Glutamatergic neuron (in vitro differentiated cells): ENCODE measurements around the gene FN1. TPM values are rescaled to one million over a fixed set of nuclear protein-coding genes. Genes with fewer than 3 reads are reported as not detected.

Experiments
- DNase-seq: peaks from one replicate; pipeline ENCODE4 v3.0.0; 2022
- H3K27ac Mint-ChIP-seq: one replicate; pipeline ENCODE4 v1.8.0; 2020; ENCODE audit warnings: mild to moderate bottlenecking, mixed read lengths, inconsistent platforms; ENCODE audit not compliant: unreplicated experiment
- H3K27me3 Mint-ChIP-seq: one replicate; pipeline ENCODE4 v1.8.0; 2020; ENCODE audit warnings: mild to moderate bottlenecking, moderate library complexity, mixed read lengths, inconsistent platforms; ENCODE audit not compliant: unreplicated experiment
- H3K36me3 Mint-ChIP-seq: one replicate; pipeline ENCODE4 v1.8.0; 2020; ENCODE audit warnings: mild to moderate bottlenecking, mixed read lengths, inconsistent platforms; ENCODE audit not compliant: unreplicated experiment
- H3K4me1 Mint-ChIP-seq: one replicate; pipeline ENCODE4 v1.8.0; 2020; ENCODE audit warnings: mild to moderate bottlenecking, low read depth, mixed read lengths, inconsistent platforms; ENCODE audit not compliant: unreplicated experiment
- H3K4me3 Mint-ChIP-seq: one replicate; pipeline ENCODE4 v1.8.0; 2020; ENCODE audit warnings: mild to moderate bottlenecking, mixed read lengths, inconsistent platforms; ENCODE audit not compliant: unreplicated experiment
- H3K9me3 Mint-ChIP-seq: one replicate; pipeline ENCODE4 v1.8.0; 2020; ENCODE audit warnings: mild to moderate bottlenecking, moderate library complexity, mixed read lengths, inconsistent platforms; ENCODE audit not compliant: unreplicated experiment
- total RNA-seq: library from RNA; stranded (reverse); fragmentation: NEBNext Ultra II Directional; extraction: Animal tissue kit (Norgen Biotek cat#: 25700); gene quantifications from one replicate; pipeline ENCODE4 v1.2.1, GENCODE V29; 2021; ENCODE audit not compliant: unreplicated experiment
- TF ChIP-seq, protein P1 (sequence below): fragments of 200-600 bp; sonication (generic); IDR thresholded peaks from one replicate; pipeline ENCODE4 v1.5.0; 2021; ENCODE audit not compliant: partially characterized antibody, unreplicated experiment

Gene FN1
- total RNA-seq, 1 donor from 2014 or later: 28.6 TPM

GRCh38 chr2:215384710-215385109 lies 51.2 kb downstream of the FN1 start:
- Mint-ChIP-seq H3K27ac (no peak overlapping the region), H3K9me3 (peaks cover 1% of the 10 kb centered on the region), H3K27me3 (no peaks in the 10 kb centered on the region), H3K4me1 (no peaks in the 10 kb centered on the region), H3K4me3 (no peak overlapping the region), H3K36me3 (no peaks in the 10 kb centered on the region)
- TF ChIP-seq, protein P1, sequence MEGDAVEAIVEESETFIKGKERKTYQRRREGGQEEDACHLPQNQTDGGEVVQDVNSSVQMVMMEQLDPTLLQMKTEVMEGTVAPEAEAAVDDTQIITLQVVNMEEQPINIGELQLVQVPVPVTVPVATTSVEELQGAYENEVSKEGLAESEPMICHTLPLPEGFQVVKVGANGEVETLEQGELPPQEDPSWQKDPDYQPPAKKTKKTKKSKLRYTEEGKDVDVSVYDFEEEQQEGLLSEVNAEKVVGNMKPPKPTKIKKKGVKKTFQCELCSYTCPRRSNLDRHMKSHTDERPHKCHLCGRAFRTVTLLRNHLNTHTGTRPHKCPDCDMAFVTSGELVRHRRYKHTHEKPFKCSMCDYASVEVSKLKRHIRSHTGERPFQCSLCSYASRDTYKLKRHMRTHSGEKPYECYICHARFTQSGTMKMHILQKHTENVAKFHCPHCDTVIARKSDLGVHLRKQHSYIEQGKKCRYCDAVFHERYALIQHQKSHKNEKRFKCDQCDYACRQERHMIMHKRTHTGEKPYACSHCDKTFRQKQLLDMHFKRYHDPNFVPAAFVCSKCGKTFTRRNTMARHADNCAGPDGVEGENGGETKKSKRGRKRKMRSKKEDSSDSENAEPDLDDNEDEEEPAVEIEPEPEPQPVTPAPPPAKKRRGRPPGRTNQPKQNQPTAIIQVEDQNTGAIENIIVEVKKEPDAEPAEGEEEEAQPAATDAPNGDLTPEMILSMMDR: no peak
- no peak for DNase-seq

DNA sequence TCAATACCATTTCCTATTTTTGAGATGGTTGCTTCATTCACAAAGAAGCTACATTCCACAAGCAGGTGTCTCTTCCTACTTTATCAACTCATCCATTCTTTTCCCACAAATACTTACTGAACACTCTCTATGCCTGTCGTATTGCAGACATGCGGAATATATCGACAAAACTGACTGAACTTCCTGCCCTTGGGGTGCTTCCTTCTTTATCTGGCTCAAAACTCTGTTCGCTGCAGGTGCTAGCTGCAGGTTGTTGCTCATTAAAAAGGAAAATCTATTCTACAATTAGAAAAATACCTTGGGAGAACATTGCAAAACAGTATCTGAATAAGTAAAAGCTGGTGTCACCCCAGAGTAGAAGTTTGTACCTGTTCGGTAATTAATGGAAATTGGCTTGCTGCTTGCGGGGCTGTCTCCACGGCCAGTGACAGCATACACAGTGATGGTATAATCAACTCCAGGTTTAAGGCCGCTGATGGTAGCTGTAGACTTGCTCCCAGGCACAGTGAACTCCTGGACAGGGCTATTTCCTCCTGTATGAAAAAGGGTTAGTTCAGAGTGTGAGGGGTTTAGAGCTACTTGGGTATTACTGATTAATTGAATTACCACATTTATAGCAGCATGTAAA lies 52.1 kb downstream of the FN1 start:
- Mint-ChIP-seq H3K36me3 (no peaks in the 10 kb centered on the region), H3K4me1 (no peaks in the 10 kb centered on the region), H3K27me3 (no peaks in the 10 kb centered on the region), H3K9me3 (peaks cover 1% of the 10 kb centered on the region), H3K4me3 (no peak overlapping the region), H3K27ac (no peak overlapping the region)
- DNase-seq: no peak
- TF ChIP-seq, protein P1: no peak

- Mint-ChIP-seq H3K27me3 (no peaks in the 10 kb centered on the region), H3K27ac (no peak overlapping the region), H3K9me3 (peaks cover 1% of the 10 kb centered on the region), H3K4me1 (no peaks in the 10 kb centered on the region), H3K36me3 (no peaks in the 10 kb centered on the region), H3K4me3 (no peak overlapping the region)
- no peak for DNase-seq
- TF ChIP-seq, protein P1: no peak
These were observed 53.4 kb downstream of the FN1 start for GRCh38 chr2:215382480-215382879.

GRCh38 chr2:215382011-215382410 lies 53.9 kb downstream of the FN1 start:
- peaks cover 1% of the 10 kb centered on the region for H3K9me3 Mint-ChIP-seq
- no peaks in the 10 kb centered on the region for H3K36me3 Mint-ChIP-seq
- H3K27ac Mint-ChIP-seq: no peak overlapping the region
- no peak overlapping the region for H3K4me3 Mint-ChIP-seq
- TF ChIP-seq, protein P1: no peak
- H3K4me1 Mint-ChIP-seq: no peaks in the 10 kb centered on the region
- no peak for DNase-seq
- H3K27me3 Mint-ChIP-seq: no peaks in the 10 kb centered on the region

DNA sequence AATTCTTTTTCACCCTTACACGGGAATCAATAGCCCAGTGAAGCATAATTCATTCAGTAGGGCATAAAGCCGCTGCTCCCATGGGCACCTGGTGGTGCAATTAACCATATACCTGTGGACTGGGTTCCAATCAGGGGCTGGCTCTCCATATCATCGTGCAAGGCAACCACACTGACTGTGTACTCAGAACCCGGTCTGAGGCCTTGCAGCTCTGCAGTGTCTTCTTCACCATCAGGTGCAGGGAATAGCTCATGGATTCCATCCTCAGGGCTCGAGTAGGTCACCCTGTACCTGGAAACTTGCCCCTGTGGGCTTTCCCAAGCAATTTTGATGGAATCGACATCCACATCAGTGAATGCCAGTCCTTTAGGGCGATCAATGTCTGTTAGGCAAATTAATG lies 55.2 kb downstream of the FN1 start:
- Mint-ChIP-seq H3K4me3 (no peak overlapping the region), H3K36me3 (no peaks in the 10 kb centered on the region), H3K9me3 (no peaks in the 10 kb centered on the region), H3K27ac (no peak overlapping the region), H3K27me3 (peaks cover 1% of the 10 kb centered on the region), H3K4me1 (no peaks in the 10 kb centered on the region)
- DNase-seq: no peak
- TF ChIP-seq, protein P1: no peak
